Activated effector memory CD4-positive, alpha-beta T cell treated with anti-CD3 and anti-CD28 coated beads, Interleukin-2, amount 50 U/mL, for 16 hours (primary cell): ENCODE results near the gene GALNT18.
"Not testable (repeated sequence)": the region's sequence is repeated elsewhere in the genome, so short reads cannot be mapped to it uniquely, and the experiment has no call there.

Experiments
- DNase-seq: peaks from one replicate; pipeline ENCODE4 v3.0.0-alpha.2; 2020

Gene GALNT18

DNA sequence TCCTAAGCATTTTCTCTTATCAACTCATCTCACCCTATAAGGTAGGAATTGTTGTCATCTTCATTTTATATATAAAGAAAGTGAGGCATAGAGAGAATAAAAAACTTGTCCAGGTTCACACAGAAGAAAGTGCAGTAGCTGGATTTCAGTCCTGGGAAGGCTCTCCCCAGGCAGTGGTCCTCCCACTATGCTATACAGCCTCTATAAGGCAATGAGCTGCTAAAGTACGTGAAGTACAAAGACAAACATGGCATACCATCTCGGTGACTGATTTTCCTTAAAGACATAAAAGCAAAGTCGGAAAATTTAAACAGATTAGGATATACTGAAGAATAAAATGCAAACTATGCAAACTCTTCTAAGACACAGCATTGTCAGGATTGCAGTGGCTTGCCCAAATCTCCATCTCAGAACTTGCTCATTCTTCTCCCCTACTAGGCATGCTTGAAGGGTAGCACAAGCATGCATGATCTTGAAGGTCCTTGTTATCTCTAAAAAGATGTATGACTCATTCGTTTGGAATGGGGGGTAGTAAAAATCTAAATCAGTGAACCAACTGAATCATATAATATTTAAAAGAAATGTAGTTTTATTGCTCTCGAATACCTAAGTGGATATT lies 171.0 kb downstream of the GALNT18 start:
- DNase-seq = no peak

DNA sequence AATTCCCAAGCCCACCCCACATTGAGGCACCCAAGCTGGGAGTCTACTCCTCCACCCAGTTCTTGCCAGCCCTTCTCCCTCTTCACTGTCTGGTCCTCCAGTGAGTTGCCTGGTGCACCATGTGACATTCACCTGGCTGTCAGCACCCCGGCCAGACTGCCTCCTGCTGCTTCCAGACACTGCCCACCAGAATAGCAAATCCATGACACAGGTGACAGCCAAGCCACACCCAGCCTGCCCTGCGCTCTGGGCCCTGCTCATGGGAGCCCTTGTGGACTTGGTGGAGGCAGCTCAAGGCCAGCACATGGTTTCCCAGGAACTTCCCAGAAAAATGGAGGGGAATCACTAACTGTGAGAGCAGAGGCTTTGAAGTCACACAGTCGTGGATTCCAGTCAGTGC lies 172.5 kb downstream of the GALNT18 start:
- DNase-seq = no peak

DNA sequence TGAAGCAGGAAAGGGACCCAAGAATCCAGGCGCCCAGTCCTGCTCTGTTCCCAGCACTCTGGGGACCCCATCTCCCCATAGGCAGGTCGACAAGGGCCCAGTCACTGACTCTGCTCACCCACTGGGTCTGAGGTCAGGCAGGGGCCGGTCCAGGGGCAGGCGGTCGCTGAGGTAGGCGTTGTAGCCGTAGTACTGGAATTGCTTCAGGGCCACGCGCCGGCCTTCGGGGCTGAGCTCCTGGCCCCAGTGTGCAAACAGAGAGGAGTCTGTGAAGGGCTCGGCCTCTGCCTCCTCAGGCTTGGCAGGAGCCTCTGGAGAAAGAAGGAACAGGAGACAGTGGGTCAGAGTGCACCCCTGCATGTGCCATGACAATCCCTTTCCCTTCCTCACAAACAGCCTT lies 173.2 kb downstream of the GALNT18 start:
- no peak for DNase-seq

DNA sequence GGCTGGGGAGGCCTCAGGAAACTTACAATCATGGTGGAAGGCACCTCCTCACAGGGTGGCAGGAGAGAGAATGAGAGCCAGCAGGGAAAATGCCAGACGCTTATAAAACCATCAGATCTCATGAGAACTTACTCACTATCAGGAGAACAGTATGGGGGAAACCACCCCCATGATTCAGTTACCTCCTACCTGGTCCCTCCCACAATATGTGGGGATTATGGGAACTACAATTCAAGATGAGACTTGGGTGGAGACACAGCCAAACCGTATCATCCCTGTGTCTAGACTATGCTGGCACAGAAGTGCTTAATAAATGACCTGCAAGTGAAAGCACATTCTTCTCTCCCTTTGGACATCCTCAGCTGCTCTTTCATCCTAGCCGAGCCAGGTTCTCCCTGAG lies 174.2 kb downstream of the GALNT18 start:
- not testable (repeated sequence) for DNase-seq

DNA sequence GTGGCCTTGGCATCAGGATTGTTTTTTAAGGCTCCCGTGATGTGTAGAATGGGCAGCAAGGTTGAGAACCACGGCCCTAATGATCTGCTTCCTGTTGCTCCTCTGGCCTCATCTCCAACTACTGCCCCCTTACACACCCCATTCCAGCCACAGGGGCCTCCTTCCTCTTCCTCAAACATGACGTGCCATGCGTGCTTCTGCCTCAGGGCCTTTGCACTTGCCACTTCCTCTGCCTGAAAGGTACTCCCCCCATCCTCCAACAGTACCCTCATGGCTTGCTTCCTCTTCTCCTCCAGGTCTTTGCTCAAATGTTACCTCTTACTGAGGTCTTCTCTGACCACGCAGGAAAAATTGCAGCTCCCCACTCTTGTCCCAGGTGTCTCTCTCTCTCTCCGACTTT lies 174.8 kb downstream of the GALNT18 start:
- no peak for DNase-seq

DNA sequence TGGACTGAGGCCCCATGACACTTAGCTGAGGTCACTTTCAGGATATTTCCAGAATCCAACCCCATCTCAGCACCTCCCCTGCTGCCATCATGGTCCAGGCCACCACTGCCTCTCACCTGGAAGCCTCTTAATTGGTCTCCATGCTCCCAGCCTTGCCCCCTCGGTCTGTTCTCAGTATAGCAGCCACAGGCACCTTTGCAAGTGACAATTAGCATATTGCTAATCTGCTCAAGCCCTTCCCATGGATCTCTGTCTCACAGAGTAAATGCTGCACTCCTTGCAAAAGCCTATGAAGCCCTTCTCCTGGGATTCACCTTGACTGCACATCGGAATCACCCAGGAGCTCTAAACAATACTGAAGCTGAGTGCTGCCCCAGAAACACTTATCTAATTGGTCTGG lies 175.2 kb downstream of the GALNT18 start:
- no peak for DNase-seq

DNA sequence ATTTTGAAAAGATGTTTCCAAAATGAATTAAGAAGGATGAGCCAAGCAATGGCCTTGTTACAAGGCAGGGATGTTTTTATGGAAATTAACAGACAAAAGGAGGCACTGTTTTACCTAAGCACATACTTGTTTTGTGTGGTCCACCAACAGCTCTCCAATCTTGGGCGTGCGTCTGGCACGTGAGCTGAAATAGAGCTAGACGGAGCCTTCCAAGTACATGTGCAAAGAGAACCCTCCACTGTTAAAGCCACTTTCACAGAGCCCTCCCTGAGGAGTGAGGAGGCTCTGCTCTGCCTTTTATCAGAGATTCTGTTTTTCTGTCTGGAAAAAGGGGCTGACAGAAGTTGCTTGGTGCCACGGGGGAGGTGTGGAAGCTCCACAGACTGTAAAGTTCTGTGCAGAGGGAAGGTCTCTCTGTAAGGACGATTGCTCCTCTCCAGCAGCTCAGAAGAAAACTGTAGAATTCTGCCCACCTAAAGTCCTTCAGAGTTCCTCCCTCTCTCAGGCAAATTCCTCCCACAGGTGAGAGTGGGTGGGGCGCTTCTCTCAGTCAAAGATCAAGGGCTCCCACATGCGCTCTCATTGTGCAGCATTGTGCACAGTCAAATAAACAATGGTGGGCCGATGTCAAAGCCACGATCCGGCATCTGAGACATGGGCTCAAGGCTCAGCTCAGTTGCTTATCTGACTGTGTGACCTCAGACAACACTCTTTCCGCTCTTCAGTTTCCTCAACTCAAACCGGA lies 176.2 kb downstream of the GALNT18 start:
- no peak for DNase-seq

DNA sequence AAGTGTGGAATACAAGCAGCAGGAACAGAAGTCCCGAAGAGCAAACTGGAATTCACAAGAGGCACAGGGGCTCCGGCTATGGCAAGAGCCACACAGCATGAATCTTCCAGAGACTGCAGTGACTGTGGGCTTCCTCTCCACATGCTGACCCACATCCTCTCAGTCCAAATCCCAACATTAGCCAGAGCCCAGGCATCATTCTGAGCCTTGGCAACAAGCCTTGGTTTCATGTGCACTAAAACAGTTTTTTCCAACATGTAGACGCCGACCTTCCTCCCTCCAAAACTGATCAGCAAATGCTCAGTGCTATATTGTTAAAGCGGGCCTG lies 177.0 kb downstream of the GALNT18 start:
- DNase-seq = no peak

DNA sequence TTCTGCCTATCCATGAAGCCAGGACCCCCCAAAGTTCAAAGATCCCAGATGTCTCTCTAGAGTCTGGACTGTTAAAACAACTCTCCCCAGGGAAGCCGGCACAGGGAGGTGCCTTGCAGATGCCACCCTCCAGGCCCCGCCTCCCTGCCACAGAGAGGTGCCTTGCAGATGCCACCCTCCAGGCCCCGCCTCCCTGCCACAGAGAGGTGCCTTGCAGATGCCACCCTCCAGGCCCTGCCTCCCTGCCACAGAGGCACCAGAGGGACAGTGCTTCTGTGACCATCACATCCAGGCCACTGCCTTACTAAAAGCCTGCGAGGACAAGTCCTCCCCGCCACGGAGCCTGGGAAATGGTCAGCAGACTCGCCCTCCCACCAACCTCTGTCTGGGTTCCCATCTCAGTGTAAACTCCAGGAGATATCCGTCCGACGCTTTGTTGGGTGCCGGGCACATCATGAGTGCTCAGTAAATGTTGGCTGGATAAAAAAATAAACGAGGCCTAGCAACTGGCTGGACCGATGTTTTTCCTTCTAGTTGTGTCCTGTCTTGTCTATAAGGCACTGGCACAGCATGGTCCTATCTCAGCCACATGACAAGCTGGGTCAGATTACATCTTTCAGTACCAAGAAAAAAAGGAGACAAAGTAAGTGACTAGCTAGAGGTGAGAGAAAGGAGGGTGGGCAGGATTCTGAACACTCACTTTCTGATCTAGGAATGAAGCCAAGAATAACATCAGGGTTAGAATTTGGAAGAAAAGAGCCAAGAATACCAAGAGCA lies 177.6 kb downstream of the GALNT18 start:
- DNase-seq = no peak

DNA sequence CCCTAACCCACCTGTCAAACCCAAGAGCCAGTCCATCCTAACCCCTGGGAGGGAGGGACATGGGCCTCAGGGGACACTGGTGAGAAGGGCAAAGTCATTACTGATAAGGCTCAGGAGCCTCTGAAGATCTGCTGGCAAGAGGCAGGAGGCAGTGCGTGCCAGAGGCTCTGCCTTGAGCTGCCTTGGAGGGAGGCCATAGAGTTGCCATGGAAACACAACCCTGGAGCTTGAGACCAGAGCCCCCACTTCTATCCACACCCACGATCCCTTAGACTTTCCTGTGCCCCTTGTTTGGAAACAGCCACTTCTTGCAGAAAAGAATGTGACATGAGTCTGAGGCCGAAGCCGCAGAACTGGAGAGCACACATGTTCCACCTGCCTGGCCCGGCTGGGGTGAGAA lies 179.0 kb downstream of the GALNT18 start:
- DNase-seq = no peak

DNA sequence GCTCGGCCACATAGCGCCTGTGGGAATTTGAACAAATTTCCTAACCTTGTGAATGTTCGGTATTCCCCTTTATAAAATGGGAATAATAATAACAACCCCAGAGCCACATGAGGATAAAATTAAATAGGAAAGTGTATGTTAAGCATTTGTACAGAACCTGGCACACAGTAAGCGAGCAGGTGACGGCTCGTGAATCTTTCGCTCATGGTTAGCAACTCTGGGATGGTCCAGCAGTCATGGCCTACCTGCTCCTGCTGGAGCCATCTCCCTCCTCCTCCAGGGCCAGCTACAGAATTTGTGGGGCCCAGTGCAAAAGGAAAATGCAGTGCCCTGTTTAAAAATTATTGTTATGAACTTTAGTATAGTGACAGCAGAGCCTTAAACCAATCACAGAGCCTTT lies 180.3 kb downstream of the GALNT18 start:
- no peak for DNase-seq

DNA sequence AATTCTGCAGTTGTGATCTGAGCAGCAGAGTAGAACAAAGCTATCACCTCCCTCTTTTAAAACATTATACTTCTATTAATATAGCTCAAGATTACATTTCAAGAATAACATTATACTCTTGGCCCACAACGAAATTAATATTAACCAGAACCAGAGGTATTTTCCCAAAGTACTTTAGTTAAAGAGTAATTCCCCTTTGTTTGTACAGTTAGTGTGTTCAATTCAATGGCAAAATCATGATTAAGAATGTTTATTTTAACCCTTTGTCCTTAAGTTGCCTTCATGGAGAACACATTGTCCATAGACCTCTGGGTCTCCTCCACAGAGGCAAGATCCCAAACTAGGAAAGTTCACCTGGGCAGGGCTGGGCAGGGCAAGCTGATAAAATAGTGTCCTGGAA lies 180.7 kb downstream of the GALNT18 start:
- DNase-seq = no peak

DNA sequence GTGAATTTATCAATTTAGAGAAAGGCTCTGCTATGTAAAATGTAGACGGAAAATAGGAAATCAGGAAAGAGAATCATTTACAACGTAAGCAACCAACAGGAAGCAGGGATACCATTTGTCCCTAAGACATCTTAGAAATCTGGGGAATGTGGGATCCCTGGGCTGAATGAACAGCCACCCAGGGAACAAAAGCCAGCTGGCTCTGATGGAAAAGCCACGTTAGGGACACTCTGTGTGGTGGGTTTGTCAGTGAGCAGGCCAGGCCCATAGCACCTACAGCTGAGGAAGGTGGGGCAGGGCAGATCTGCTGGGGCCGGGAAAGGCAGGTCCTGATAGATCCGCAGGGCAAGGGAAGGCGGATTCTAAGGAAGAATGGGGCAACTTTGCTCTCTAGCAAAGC lies 181.7 kb downstream of the GALNT18 start:
- DNase-seq = no peak

DNA sequence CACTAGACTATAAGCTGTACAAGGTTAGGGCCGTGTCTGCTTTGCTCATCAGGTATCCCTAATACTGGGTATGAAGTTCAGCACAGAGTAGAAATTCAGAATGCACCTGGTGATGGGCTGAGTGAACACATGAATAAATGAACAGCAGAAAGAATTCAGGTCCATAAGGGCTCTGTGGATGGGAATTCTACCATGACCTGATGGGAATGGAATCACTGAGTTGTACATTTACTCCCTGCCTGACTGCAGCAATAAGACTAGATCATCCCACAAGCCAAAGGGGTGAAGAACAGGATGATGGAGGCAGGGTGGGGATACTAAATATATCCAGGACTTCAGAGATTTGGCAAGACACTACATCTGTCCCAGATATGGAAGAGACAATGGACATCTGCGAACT lies 182.2 kb downstream of the GALNT18 start:
- no peak for DNase-seq

DNA sequence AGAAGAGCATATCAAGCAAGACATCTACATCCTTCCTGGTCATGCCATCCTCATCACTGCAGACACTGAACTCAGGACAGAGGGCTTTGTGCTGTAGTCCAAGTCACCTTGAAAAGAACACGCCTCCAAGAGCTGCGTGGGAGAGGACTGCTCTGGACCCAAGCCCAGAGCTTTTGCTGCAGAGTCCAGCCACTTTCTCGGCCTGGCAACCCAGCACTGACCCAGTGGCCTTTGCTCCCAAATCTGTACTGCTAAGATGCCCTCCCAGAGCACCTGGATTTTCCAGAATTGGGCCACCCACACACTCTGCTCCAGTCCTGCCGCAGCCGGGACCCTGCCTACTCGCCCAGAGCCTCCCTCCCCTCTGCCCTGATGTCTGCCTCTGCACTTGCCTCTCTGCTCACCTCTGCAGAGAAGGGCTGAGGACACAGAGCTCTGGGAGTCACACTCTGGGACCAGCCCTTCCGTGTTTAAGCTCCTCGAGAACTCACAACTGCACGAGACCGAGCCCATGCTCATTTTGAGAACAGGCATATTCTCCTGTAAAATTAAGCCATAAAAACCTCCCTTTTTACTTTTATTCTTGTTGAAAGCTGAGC lies 185.0 kb downstream of the GALNT18 start:
- no peak for DNase-seq

DNA sequence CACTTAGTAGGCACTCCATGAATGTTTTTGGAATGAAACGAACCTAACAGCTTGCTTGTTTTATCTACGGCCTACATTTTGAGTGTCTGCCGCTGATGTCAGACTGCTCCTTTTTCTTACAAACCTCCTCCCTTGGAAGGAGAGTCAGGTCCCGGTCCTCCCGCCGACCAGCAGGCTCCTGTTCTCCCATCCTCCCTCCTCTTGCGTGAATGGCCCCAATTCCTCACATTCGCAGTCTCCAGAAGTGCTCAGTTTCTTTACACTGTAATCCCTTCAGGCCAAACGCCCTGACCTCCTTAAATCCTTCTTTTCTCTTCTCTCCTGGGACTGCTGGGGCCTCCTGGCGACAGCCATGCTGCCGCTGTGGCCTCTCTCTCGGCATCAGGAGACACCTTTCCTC lies 186.2 kb downstream of the GALNT18 start:
- DNase-seq = no peak

DNA sequence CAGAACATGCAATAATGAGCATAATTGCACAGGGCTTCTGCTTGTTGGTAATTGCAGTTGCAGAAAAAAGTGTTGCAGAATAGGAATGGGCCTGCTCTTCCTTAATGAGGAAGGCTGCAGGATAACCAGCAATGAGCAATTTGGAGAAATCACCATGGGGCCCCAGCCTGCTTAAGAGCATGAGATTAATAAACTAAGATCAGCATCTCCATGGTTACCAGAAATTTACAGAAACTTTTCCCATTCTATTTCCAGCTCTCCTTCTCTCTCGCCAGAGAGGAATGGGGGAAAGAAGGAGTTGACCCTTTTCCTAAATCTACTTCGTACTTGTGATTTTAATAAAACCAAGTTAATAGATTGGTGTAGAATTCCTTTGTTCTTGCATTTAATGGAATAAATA lies 187.8 kb downstream of the GALNT18 start:
- no peak for DNase-seq

DNA sequence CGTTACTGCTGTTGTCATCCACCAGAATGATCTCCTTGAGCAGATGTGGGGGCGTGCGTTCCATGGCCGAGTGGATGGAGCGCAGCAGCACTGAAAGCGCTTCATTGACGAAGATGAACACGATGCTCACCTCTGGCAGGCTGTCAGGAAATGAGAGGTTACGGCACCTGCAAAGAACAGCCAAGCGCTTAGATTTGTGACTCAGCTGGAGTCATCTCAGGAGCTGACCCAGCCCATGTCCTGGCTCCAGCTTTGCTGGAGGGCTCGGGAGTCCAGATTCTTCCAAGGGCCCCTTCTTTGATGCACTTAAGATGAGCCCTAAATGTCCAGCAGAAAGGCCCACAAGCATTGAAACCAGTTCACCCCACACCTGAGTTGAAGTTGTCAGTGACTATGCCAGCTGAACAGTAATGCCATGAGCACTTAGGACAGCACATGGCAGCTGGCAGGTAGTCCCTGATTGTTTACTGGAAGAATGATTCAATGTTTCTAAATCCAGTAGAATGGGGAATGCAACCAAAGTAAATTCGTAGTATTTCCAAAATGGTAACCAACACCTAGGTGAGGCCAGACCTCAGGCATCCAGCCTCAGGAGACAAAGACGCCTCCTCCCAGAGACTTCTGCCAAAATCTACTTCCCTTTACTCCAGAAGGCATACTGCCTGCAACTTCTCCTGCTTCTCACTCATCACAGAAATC lies 189.0 kb downstream of the GALNT18 start:
- no peak for DNase-seq

DNA sequence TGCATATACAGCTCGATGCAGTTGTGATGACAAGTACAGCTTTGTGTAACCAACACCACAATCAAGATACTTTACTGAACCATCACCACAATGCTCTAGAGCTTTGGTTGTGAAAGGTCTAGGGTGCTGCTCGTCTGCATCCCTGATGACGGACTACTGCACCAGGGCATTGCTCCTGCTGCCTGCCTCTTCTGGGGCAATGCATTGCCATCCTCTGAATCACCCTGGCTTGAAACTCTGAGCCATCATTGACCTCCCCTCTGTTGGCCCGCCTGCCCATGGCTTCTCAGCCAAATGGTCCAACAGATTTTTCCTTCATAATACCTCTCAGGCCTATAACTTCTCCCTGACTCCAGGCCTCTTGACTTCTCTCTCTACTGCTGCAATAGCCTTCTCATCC lies 191.4 kb downstream of the GALNT18 start:
- DNase-seq = no peak

DNA sequence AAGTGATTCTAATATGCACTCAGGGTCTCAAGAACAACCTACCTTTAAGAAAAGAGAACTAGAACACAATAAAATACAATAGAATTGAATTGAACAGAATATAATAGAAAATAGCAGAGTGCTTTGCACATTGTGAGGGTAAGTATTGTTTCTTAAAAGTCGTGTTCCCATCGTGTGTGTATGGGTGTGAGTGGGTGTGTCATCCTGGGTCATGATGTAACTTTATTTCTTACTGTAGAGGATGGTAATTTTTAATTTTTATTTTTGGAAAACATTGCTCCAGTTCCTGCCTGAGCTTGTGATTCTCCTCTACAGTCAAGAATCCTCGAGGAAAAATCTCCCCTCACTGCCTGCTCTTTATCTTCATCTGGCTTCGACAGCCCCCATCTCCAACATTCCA lies 193.1 kb downstream of the GALNT18 start:
- DNase-seq = no peak

DNA sequence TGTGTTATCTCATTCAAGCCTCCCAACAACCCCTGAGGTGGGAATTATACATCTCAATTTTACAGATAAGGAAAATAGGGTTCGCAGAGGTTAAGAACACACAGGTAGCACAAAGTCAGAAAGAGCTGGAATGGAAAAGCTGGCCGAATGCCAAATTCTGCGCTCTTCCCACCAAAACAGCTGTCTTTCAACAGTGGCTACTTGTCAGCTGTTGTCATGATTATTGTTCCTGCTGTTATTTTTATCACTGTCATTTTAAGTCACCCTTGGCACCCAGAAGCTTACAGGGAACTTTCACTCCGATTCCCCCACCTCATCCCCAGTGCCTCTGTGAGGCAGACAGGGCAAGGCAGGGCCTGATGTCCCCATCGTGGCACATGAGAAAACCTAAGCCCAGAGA lies 194.3 kb downstream of the GALNT18 start:
- DNase-seq = no peak

DNA sequence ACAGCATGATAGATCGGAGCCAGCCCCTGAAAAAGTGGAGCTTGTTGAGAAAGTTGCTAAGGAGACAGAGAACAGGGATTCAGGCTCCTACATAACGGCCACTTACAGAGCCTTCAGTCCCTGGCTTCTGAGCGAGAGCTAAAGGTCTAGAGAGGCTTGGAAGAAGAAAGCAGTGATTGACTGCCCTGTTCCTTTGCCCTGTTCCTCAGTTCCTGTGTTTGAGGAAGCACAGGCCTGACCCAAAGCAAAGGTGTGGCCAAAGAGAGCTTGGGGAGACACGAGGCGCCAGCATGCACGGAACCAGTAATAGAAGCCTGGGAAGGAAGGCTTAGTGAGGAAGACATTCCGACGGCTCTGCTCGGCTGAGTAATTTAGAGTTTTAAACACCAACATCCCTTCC lies 194.7 kb downstream of the GALNT18 start:
- no peak for DNase-seq

DNA sequence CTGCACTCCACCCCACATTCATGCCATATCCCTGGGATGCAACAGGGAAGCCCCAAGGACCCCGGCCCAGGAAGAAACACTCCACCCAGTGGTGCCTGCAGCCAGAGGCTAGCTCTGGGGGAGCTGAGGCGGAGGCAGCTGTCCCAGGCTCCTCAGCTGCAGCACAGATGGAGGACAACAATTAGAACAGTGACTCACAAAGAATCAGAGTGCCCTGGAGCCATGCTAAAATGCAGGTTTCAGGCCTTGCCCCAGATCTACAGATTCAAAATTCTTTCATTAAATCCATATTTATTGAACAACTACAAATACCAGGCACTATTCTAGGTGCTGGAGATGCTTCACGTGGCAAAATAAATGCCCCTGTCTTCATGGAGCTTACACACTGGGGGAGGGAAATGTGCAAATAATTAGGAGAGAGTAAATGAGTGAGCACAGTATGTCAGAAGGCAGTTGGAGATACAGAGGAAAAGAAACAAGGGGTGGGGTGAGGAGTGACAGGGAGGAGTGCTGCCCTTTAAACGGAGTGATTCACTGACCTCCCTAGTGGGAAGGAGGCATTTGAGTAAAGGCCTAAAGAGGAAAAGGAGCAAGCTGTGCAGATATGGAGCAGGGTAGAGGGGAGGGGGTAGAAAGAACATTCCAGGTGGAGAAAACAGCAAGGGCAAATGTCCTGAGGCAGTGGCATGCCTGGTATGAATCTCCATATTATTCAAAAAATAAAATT lies 195.4 kb downstream of the GALNT18 start:
- DNase-seq = no peak
